HepG2 (cell line): ENCODE measurements around the gene EIF1. TPM values are rescaled to one million over a fixed set of nuclear protein-coding genes. Genes with fewer than 3 reads are reported as not detected.

Experiments used
- ATAC-seq: fragments of 200-7000 bp; cut with Tn5 transposase; 3 replicates; pipeline ENCODE4 v1.9.1; 2020; ENCODE audit warnings: mild to moderate bottlenecking, moderate library complexity
- BruUV-seq: library from RNA; stranded (reverse); fragments of 400-500 nt; replicated peaks from 2 replicates; lab custom pipeline; 2021; lab: Mats Ljungman, UMichigan
- CTCF ChIA-PET: fragments of 300-600 bp; formaldehyde crosslinking; extraction: SDS; loops from one replicate; lab custom pipeline; 2021; ENCODE audit warnings: low total read pairs, inconsistent platforms, low intra/inter-chr PET ratio; lab: Yijun Ruan, JAX
- POLR2A ChIA-PET: fragments of 350-600 bp; sonication (Branson Sonifier 250); formaldehyde crosslinking; loops from one replicate; lab custom pipeline; 2020; ENCODE audit warnings: antibody characterized with exemption, inconsistent platforms; lab: Yijun Ruan, JAX
- DNase-seq: peaks from one replicate; pipeline ENCODE4 v3.0.0-alpha.2; 2015; ENCODE audit warnings: low spot score
- FAIRE-seq: peaks from 3 replicates; lab custom pipeline; 2011; peaks lifted over from hg19 to GRCh38; lab: Jason Lieb, UNC
- H2AFZ ChIP-seq: one replicate; pipeline ENCODE4 v1.6.1; 2011; ENCODE audit warnings: low read length, inconsistent platforms
- H3K27ac ChIP-seq: fragments of 300-600 bp; 3 replicates; pipeline ENCODE4 v1.8.0; 2011; ENCODE audit warnings: mixed run types, mild to moderate bottlenecking, mixed read lengths, low read length, inconsistent platforms; ENCODE audit not compliant: insufficient read depth; ENCODE audit errors: extremely low read length
- H3K27me3 ChIP-seq, 2 experiments: fragments of 200-600 bp in 1 of 2; 2 replicates in 1 of 2; 3 replicates in 1 of 2; pipeline versions ENCODE4 v1.6.0 to v1.8.0; 2011; ENCODE audit warnings: low read length in 2 of 2, mild to moderate bottlenecking in 2 of 2, moderate library complexity in 2 of 2, inconsistent platforms in 1 of 2; ENCODE audit not compliant: insufficient read depth in 2 of 2, control insufficient read depth in 1 of 2
- H3K36me3 ChIP-seq, 2 experiments: fragments of 200-600 bp in 1 of 2; replicated peaks in 1 of 2; 2 replicates in 1 of 2; 3 replicates in 1 of 2; pipeline versions ENCODE4 v1.5.1 to v1.8.0; 2011; ENCODE audit warnings: low read length in 2 of 2, inconsistent platforms in 1 of 2; ENCODE audit not compliant: insufficient read depth in 2 of 2, control insufficient read depth in 1 of 2
- H3K4me1 ChIP-seq: 2 replicates; pipeline ENCODE4 v1.5.1; 2012; ENCODE audit warnings: low read length, inconsistent platforms; ENCODE audit not compliant: insufficient read depth
- H3K4me2 ChIP-seq: 2 replicates; pipeline ENCODE4 v1.6.0; 2011; ENCODE audit warnings: low read depth, low read length, inconsistent platforms
- H3K4me3 ChIP-seq, 3 experiments: fragments of 200-600 bp in 1 of 3; sonication (generic), shearing (Covaris generic) in 1 of 3; replicated peaks in 1 of 3; 2 replicates each; pipeline ENCODE4 v1.5.1; 2011 to 2016; ENCODE audit warnings: low read length in 3 of 3, inconsistent platforms in 2 of 3, low read depth in 2 of 3, mild to moderate bottlenecking in 2 of 3, control low read depth in 1 of 3, mixed read lengths in 1 of 3; ENCODE audit not compliant: insufficient read depth in 1 of 3
- H3K79me2 ChIP-seq: one replicate; pipeline ENCODE4 v1.6.1; 2011; ENCODE audit warnings: low read length, inconsistent platforms; ENCODE audit not compliant: insufficient read depth
- H3K9ac ChIP-seq: 2 replicates; pipeline ENCODE4 v1.6.0; 2011; ENCODE audit warnings: mild to moderate bottlenecking, low read depth, low read length, inconsistent platforms; ENCODE audit not compliant: insufficient read depth
- H3K9me3 ChIP-seq: 2 replicates; pipeline ENCODE4 v1.5.1; 2012; ENCODE audit warnings: mild to moderate bottlenecking, low read length
- H4K20me1 ChIP-seq: 2 replicates; pipeline ENCODE4 v1.6.0; 2011; ENCODE audit warnings: inconsistent platforms, mild to moderate bottlenecking, low read length, moderate library complexity; ENCODE audit not compliant: insufficient read depth
- ETV5 ChIP-seq: IDR thresholded peaks from 2 replicates; pipeline ENCODE4 v1.6.1; 2018; ENCODE audit warnings: missing biosample characterization, missing genetic modification reagents, inconsistent platforms, borderline replicate concordance
- GLI4 ChIP-seq: sonication (generic); formaldehyde crosslinking; IDR thresholded peaks from 2 replicates; pipeline ENCODE4 v1.5.1; 2020; ENCODE audit warnings: missing genetic modification reagents, mild to moderate bottlenecking, moderate library complexity, borderline replicate concordance
- HOXA5 ChIP-seq: sonication (generic); formaldehyde crosslinking; IDR thresholded peaks from 2 replicates; pipeline ENCODE4 v1.4.0; 2020; ENCODE audit warnings: missing genetic modification reagents
- MAFG ChIP-seq: sonication (generic); formaldehyde crosslinking; IDR thresholded peaks from 2 replicates; pipeline ENCODE4 v1.5.1; 2020; ENCODE audit warnings: mild to moderate bottlenecking, missing genetic modification reagents
- MED8 ChIP-seq: sonication (generic); formaldehyde crosslinking; IDR thresholded peaks from 2 replicates; pipeline ENCODE4 v1.8.1; 2023; ENCODE audit warnings: mild to moderate bottlenecking, missing genetic modification reagents; ENCODE audit not compliant: insufficient replicate concordance
- NCOA2 ChIP-seq: sonication (generic); formaldehyde crosslinking; IDR thresholded peaks from 2 replicates; pipeline ENCODE4 v1.8.0; 2022; ENCODE audit warnings: inconsistent platforms
- PCBP1 ChIP-seq: fragments of 200-400 bp; formaldehyde crosslinking; IDR thresholded peaks from 2 replicates; pipeline ENCODE4 v1.6.1; 2017; ENCODE audit warnings: mild to moderate bottlenecking, low read depth, low read length, borderline replicate concordance
- PHF8 ChIP-seq: sonication (generic); formaldehyde crosslinking; IDR thresholded peaks from 2 replicates; pipeline ENCODE4 v1.5.0; 2020; ENCODE audit warnings: missing genetic modification reagents
- ZC3H13 ChIP-seq: sonication (generic); formaldehyde crosslinking; IDR thresholded peaks from 2 replicates; pipeline ENCODE4 v1.8.1; 2023; ENCODE audit warnings: mild to moderate bottlenecking, missing genetic modification reagents, moderate library complexity
- ZNF232 ChIP-seq: sonication (generic); formaldehyde crosslinking; IDR thresholded peaks from 2 replicates; pipeline ENCODE4 v1.4.0; 2020; ENCODE audit warnings: missing genetic modification reagents, borderline replicate concordance
- ZNF766 ChIP-seq: sonication (generic); formaldehyde crosslinking; IDR thresholded peaks from 2 replicates; pipeline ENCODE4 v1.5.0; 2020; ENCODE audit warnings: missing genetic modification reagents, borderline replicate concordance
- WGBS: methylation state at CpG from one replicate; pipeline ENCODE4 v1.1.6; 2017; ENCODE audit warnings: low lambda C conversion rate; 5-methylcytosine and 5-hydroxymethylcytosine counted together
- in situ Hi-C: cut with HindIII; loops from 2 replicates; pipeline ENCODE4 v1.10.0; 2017; ENCODE audit warnings: low pct_unique_long_range_greater_than_20kb; ENCODE audit not compliant: extremely low pct_ligation_motif_present
- intact Hi-C: fragments of 100-400 bp; cut with micrococcal nuclease; formaldehyde crosslinking; loops from one replicate; pipeline ENCODE4 v1.10.0; 2022; ENCODE audit not compliant: unreplicated experiment
- polyA plus RNA-seq, 8 experiments: library from polyadenylated mRNA; depleted of rRNA in 3 of 8; stranded (reverse) in 7 of 8; unstranded in 1 of 8; fragments of >200 nt; fragmentation: Illumina TruSeq in 4 of 8; extraction: Trizol in 4 of 8; gene quantifications; 2 replicates each; pipeline versions ENCODE4 v1.2.1 to v1.2.3, GENCODE V29; 2011 to 2016; ENCODE audit warnings: low read depth in 4 of 8, missing spikeins in 1 of 8, mixed read lengths in 1 of 8; ENCODE audit not compliant: insufficient read depth in 1 of 8
- total RNA-seq, 5 experiments: library from RNA; depleted of rRNA; stranded (reverse); fragments of >200 nt; fragmentation: Illumina TruSeq; extraction: Trizol; gene quantifications; 2 replicates each; pipeline ENCODE4 v1.2.3, GENCODE V29; 2016; ENCODE audit warnings: low read depth in 1 of 5
- TF ChIP-seq, protein P1 (sequence below): fragments of 450-650 bp; IDR thresholded peaks from 2 replicates; pipeline ENCODE4 v1.6.1; 2017

Gene EIF1
- total and polyA plus RNA-seq, 2 of the 13 experiments (the other 11 are each of a cell fraction or from before 2014, with no cell fraction given), result 147 to 517 TPM

DNA sequence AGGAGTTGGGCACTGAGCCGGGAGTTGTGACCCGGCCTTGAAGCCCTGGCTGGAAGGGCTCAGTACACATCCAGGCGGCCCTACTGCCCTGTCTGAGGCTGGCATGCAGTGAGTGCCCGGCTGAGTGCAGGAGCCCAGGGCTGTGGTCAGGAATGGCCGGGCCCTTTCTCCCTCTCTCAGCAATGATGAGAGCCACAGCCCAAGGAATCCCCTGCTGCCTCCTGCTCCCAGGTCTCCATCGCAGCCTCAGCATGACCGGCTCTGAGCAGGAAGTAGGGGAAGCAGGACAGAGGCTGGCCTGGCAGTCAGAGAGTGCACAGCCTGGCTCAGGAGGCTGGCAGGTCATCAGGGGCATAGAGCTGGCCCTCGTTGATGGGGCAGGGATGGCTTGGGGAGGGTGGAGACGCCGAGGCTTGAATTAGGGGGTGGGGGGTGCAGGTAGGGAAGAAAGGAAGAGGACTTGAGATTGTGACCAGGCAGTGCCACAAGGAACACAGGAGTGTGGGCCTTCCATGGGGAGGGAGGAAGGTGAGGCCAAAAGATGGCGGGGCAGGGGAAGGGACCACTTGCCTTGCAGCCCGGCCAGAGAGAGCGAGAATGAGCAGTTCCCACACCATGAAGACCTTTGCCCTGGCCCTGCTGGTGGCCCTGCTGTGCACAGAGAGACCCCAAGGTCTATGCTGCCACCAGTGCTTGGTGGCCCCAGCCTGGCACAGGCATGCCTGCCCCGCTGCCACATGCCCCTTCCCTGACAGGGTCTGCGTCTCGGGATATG, 32.2 kb upstream of the EIF1 start:
- ChIA-PET CTCF (no interaction called here), POLR2A (no interaction called here)
- Histone ChIP-seq H3K4me3 (no peak overlapping the region), H2AFZ (no peak overlapping the region), H4K20me1 (no peaks in the 10 kb centered on the region), H3K79me2 (no peaks in the 10 kb centered on the region), H3K27ac (no peak overlapping the region), H3K36me3 (no peaks in the 10 kb centered on the region), H3K4me1 (0 out of 2 replicates have a peak, but pooled peaks cover 6% of the 10 kb centered on the region), H3K27me3 (peaks cover 26 to 77% of the 10 kb centered on the region in 2 experiments), H3K4me2 (no peak overlapping the region), H3K9ac (no peak overlapping the region), H3K9me3 (no peaks in the 10 kb centered on the region)
- no peak for TF ChIP-seq MED8
- no peak for TF ChIP-seq PHF8 (CRISPR knock-in tag)
- TF ChIP-seq ETV5 (CRISPR knock-in tag), result no peak
- no peak for TF ChIP-seq ZC3H13 (CRISPR knock-in tag)
- TF ChIP-seq PCBP1, result no peak
- TF ChIP-seq GLI4, result no peak
- no peak for TF ChIP-seq ZNF766 (CRISPR knock-in tag)
- TF ChIP-seq MAFG (CRISPR knock-in tag), result no peak
- TF ChIP-seq HOXA5, result no peak
- TF ChIP-seq ZNF232 (CRISPR knock-in tag), result no peak
- TF ChIP-seq, protein P1, sequence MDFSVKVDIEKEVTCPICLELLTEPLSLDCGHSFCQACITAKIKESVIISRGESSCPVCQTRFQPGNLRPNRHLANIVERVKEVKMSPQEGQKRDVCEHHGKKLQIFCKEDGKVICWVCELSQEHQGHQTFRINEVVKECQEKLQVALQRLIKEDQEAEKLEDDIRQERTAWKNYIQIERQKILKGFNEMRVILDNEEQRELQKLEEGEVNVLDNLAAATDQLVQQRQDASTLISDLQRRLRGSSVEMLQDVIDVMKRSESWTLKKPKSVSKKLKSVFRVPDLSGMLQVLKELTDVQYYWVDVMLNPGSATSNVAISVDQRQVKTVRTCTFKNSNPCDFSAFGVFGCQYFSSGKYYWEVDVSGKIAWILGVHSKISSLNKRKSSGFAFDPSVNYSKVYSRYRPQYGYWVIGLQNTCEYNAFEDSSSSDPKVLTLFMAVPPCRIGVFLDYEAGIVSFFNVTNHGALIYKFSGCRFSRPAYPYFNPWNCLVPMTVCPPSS, result no peak
- no peak for TF ChIP-seq NCOA2 (CRISPR knock-in tag)
- WGBS, result 47% methylated on average over 13 of the region's 16 CpGs
- DNase-seq (no peak), FAIRE-seq (no peak), ATAC-seq (peak; percentile 14)
- no TSS peak for BruUV-seq
- in situ Hi-C loops, result no loop called here
- intact Hi-C loops, result no loop called here
